NB4 (cell line): ENCODE results near the gene MAN1A1.

Experiments used
- DNase-seq: peaks from one replicate; pipeline ENCODE4 v3.0.0; 2010; ENCODE audit warnings: low read depth
- H3K4me3 ChIP-seq: one replicate; pipeline ENCODE4 v1.5.1; 2011; ENCODE audit warnings: mild to moderate bottlenecking, low read depth, low read length, moderate library complexity
- CTCF ChIP-seq: IDR thresholded peaks from one replicate; pipeline ENCODE4 v1.5.1; 2012; ENCODE audit warnings: low read depth, low read length
- MAX ChIP-seq: IDR thresholded peaks from 2 replicates; pipeline ENCODE4 v1.6.1; 2011; ENCODE audit warnings: low read depth, low read length
- MYC ChIP-seq: IDR thresholded peaks from 2 replicates; pipeline ENCODE4 v1.6.1; 2011; ENCODE audit warnings: low read depth, low read length
- POLR2A ChIP-seq: IDR thresholded peaks from 2 replicates; pipeline ENCODE4 v1.6.1; 2011; ENCODE audit warnings: mild to moderate bottlenecking; ENCODE audit not compliant: insufficient read length; ENCODE audit errors: extremely low read depth

The MAN1A1 gene

GRCh38 chr6:119166024-119166784 is 183.4 kb downstream of the MAN1A1 start:
- TF ChIP-seq MAX (no peak), CTCF (no peak), MYC (no peak), POLR2A (no peak)
- no peak for DNase-seq
- no peak overlapping the region for H3K4me3 ChIP-seq

- DNase-seq = no peak
- H3K4me3 ChIP-seq = no peak overlapping the region
- TF ChIP-seq MYC (no peak), POLR2A (no peak), CTCF (no peak), MAX (no peak)
Observed at GRCh38 chr6:119163006-119163405, 186.6 kb downstream of the MAN1A1 start.

- no peak overlapping the region for H3K4me3 ChIP-seq
- DNase-seq = no peak
- no peak for TF ChIP-seq MYC
- TF ChIP-seq MAX = no peak
- no peak for TF ChIP-seq POLR2A
- no peak for TF ChIP-seq CTCF
Observed at GRCh38 chr6:119162134-119162775, 187.3 kb downstream of the MAN1A1 start.

GRCh38 chr6:119161438-119161837 is 188.1 kb downstream of the MAN1A1 start:
- no peak for DNase-seq
- TF ChIP-seq POLR2A = no peak
- no peak for TF ChIP-seq MYC
- no peak for TF ChIP-seq CTCF
- no peak for TF ChIP-seq MAX
- no peak overlapping the region for H3K4me3 ChIP-seq

- no peak for DNase-seq
- no peak for TF ChIP-seq MAX
- TF ChIP-seq CTCF = no peak
- no peak for TF ChIP-seq MYC
- no peak for TF ChIP-seq POLR2A
- no peak overlapping the region for H3K4me3 ChIP-seq
Observed at GRCh38 chr6:119160911-119161310, 188.7 kb downstream of the MAN1A1 start.
